Measurements from ENCODE around the gene RNF213.
"Not testable (repeated sequence)": the region's sequence is repeated elsewhere in the genome, so short reads cannot be mapped to it uniquely, and the experiment has no call there.

Gene RNF213

GRCh38 chr17:80295146-80295545, 34.5 kb downstream of the RNF213 start:
- no peak for DNase-seq (ENCODE audit: low read depth)

DNA sequence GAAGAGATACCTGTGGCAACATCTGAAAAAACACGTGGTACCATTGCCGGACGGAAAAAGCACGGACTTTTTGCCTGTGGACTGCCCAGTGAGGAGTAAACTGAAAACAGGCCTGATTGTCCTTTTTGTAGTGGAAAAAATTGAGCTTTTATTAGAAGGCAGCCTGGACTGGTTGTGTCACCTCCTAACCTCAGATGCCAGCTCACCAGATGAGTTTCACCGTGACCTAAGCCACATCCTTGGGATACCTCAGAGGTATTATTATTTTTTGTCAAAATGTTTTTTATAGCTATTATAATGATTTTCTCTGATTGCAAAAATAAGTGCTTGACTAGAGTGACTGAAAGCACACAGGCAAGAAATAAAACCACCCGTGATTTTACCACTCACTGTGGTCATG, 34.9 kb downstream of the RNF213 start:
- DNase-seq (ENCODE audit: low read depth): no peak

DNA sequence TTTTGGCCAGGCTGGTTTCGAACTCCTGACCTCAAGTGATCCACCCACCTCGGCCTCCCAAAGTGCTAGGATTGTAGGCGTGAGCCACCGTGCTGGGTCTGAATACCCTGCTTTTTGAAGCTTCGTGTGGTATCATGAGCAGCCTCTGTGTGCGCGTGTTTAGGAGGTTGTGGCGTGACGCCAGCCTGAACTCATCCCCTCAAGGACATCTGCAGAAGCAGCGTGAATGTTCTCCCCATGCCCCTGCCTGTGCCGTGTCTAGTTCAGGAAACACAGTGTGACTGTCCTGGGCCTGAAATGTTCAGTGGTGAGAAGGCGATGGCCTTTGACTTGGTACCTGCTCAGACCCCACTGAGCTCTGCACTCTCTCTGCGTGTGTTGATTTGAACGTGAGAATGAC, 35.6 kb downstream of the RNF213 start:
- DNase-seq (ENCODE audit: low read depth): no peak

DNA sequence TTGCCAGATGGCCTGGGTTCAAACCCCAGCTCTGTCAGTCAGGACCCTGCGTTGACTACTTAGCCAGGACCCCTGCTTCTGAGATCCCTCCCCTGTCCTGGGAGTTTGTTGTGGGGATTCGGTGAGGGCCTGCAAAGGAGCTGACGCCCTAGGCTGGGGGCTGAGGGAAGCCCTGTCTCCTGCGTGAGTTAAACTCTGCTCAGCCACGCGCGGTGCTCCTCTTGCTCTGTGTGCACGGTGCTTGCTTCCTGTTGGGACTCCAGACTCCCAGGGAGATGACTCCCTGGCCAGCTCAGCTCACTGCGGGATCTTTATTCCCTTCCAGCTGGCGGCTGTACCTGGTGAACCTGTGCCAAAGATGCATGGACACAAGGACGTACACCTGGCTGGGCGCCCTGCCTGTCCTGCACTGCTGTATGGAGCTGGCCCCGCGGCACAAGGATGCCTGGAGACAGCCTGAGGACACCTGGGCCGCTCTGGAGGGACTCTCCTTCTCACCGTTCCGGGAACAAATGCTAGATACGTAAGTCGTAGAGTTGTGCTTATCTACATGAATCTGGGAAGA, 37.4 kb downstream of the RNF213 start:
- no peak for DNase-seq (ENCODE audit: low read depth)

DNA sequence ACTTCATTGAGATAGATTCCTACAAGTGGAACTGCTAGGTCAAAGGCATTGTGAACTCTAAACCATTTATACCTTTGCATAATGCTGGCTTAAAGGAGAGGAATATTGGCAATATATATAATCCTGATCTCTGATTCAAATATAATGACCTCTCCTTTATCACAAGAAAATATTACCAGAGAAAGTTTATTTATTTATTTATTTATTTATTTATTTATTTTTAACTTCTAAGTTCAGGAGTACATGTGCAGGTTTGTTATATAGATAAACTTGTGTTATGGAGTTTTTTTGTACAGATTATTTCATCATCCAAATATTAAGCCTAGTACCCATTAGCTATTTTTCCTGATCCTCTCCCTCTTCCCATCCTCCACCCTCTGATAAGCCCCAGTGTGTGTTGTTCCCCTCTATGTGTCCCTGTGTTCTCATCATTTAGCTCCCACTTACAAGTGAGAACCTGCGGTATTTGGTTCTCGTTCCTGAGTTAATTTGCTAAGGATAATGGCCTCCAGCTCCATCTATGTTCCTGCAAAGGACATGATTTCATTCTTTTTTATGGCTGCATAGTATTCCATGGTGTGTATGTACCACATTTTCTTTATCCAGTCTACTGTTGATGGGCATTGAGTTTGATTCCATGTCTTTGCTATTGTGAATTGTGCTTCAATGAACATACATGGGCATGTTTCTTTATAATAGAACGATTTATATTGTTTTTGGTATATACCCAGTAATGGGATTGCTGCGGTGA, 38.9 kb downstream of the RNF213 start:
- DNase-seq (ENCODE audit: low read depth): not testable (repeated sequence)

DNA sequence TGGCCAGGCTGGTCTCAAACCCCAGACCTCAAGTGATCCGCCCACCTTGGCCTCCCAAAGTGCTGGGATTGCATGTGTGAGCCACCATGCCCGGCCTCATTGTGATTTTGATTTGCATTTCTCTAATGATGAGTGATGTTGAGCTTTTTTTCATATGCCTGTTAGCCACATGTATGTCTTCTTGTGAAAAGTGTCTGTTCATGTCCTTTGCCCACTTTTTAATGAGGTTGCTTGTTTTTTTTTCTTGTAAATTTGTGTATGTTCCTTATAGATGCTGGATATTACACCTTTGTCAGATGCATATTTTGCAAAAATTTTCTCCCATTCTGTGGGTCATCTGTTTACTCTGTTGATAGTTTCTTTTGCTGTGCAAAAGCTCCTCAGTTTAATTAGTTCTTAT, 40.1 kb downstream of the RNF213 start:
- not testable (repeated sequence) for DNase-seq (ENCODE audit: low read depth)

- no peak for DNase-seq (ENCODE audit: low read depth)
Measured at GRCh38 chr17:80303824-80304223, 43.2 kb downstream of the RNF213 start.

DNA sequence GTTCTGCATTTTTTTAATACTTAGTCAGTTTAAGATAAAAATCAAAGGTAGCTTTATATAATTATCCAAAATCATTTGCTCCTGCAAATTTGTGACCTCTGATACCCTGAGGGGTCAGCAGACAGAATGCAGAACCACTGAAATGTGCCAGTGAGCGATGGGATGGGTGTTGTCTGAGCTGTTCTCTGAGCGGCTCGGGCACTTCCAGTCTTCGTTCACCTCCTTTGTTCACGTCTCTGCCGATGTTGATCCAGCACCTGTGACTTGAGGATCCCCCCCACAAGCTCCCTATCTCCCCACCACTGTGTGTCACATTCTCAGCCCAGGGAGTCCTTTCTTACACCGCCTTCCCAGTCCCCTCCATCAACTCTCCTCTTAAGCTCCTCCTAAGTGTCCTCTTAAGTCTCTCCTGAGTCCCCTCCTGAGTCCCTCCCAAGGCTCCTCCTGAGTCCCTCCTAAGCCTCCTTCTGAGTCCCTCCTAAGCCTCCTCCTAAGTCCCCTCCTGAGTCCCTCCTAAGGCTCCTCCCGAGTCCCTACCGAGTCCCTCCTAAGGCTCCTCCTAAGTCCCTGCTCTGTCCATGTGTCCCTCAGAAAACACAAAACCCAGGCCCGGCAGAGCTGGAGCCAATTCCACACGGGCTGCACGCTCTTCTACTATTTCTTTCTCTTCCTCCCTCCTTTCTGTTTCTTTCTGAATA, 47.5 kb downstream of the RNF213 start:
- no peak for DNase-seq (ENCODE audit: low read depth)

GRCh38 chr17:80308692-80309517, 48.3 kb downstream of the RNF213 start:
- no peak for DNase-seq (ENCODE audit: low read depth)

- DNase-seq (ENCODE audit: low read depth): no peak
Measured at GRCh38 chr17:80311216-80311827, 50.7 kb downstream of the RNF213 start.

DNA sequence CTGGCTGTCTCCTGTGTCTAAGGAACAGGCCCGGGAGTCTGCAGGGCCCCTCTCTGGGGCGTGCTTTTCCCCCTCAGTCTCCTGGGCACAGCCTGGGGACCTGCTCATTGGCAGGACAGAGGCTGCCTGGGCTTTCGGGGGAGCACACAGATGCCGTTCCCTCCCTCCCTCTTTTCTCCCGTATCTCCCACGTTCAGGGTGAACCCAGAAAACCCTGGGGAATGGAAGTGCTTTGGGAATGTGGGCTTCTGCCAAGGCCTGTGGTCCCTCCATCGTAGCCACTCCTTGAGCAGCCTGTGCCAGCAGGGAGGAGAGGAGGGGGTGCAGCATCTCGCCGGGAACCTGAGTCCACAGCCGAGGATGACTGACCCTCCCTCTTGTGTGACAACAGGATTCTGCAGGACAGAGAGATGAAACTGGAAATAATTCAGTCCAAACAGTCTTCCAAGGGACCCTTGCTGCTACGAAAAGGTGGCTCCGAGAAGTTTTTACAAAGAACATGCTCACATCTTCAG, 52.0 kb downstream of the RNF213 start:
- DNase-seq (ENCODE audit: low read depth): no peak

DNA sequence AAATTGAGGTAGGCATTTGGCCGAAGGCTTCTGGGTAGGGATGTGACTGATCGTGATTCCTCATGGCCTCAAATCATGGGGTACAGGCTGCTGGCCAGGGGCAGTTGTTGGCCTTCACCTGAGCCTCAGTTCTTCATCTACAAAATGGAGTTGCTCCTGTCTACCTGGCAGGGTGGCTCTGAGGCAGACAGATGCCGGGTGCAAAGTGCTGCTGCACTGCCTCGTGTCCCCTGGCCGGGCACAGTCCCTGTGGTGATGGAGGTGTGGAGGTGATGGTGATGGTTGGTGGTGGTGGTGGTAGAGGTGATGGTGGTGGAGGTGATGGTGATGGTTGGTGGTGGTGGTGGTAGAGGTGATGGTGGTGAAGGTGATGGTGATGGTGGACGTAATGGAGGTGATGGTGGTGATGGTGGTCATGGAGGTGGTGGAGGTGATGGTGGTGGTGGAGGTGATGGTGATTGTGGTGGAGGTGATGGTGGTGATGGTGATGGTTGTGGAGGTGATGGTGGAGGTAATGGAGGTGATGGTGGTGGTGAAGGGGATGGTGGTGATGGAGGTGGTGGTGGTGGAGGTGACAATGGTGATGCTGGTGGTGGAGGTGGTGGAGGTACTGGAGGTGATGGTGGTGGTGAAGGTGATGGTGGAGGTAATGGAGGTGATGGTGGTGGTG, 52.6 kb downstream of the RNF213 start:
- no peak for DNase-seq (ENCODE audit: low read depth)

GRCh38 chr17:80313946-80314345, 53.3 kb downstream of the RNF213 start:
- not testable (repeated sequence) for DNase-seq (ENCODE audit: low read depth)

- no peak for DNase-seq (ENCODE audit: low read depth)
Measured at GRCh38 chr17:80315517-80316182, 55.0 kb downstream of the RNF213 start.

DNA sequence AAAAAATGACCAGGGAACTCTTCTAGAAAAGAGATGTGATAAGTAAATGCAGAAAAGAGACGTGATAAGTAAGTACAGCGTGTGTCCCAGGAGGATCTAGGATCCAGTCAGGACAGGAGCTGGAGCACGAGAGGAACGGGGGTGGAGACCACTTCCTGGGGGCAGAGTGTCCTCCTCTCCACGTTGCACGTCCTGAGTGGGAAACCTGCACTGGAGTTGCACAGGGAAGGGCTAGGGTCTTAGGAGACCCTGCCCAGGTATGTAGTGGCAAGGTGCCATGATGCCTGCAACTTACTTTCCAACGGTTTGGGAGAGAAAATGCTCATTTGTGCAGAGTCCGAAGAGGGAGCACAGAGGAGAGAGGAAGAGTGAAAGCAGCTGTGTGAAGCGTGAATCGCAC, 55.8 kb downstream of the RNF213 start:
- no peak for DNase-seq (ENCODE audit: low read depth)

DNA sequence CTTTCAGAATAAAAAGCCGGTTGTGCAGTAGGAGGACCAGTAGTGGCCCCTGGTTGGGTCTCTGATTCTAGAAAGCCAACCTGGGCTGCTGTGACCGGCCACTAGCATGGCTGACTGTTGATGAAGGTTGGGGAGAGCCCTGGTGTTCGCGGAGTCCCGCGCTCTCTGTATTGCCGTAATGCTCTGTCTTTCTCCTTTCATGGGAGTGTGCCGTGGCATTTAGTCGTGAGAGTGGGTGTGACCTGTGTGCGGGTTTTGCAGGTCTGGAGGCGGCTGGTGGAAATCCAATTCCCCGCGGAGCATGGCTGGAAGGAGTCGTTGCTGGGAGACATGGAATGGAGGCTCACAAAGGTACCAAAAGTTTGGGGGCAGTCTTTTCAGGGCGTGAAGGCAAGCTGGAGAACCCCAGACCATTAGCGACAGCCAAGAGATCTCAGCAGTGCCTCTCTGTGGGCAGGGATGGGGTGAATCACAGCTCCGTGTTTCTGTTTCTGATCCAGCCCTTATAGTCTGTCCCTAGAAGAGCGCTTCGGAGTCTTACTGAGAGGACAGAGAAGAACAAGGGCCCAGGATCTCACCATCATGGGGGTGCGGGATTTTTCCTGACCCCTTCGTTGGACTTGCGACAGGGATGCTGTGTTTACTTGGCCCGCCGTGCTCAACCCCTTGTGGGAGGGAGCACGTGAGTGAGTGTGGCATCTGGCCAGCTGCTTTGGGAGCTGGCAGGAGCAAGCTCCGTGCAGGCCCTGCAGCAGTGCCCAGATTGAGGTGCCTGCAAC, 56.5 kb downstream of the RNF213 start:
- DNase-seq (ENCODE audit: low read depth): no peak

DNA sequence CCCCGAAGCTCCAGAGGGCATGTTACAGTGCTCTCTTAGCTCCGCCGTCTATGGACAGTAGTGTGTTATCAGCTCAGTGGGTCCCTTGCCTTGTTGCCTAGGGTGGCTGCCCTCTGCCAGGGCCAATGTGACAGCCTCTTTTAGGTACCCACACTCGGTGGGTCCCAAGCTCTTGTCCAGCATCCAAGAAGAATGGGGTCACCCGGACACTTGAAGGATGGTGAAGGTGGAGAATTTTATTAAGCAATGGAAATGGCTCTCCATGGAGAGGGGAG, 57.0 kb downstream of the RNF213 start:
- no peak for DNase-seq (ENCODE audit: low read depth)

GRCh38 chr17:80318166-80318565, 57.5 kb downstream of the RNF213 start:
- no peak for DNase-seq (ENCODE audit: low read depth)

GRCh38 chr17:80319262-80319998, 58.8 kb downstream of the RNF213 start:
- DNase-seq (ENCODE audit: low read depth): no peak

- no peak for DNase-seq (ENCODE audit: low read depth)
Measured at GRCh38 chr17:80319999-80320344, 59.3 kb downstream of the RNF213 start.

Data from iris pigment epithelial cell (primary cell).